Spleen (tissue), 3 donors: ENCODE measurements around the gene RERG.

Experiments used
- POLR2A ChIP-seq, 3 donors: fragments of 450-650 bp; IDR thresholded peaks; one replicate each; pipeline ENCODE4 v1.5.1; 2017; ENCODE audit warnings: antibody characterized with exemption in 3 of 3, mild to moderate bottlenecking in 1 of 3
- POLR2AphosphoS5 ChIP-seq, 3 donors: sonication (generic); formaldehyde crosslinking; IDR thresholded peaks; one replicate each; pipeline ENCODE4 v1.5.1; 2017; ENCODE audit warnings: antibody characterized with exemption in 3 of 3

GRCh38 chr12:15157269-15157671, 63.9 kb downstream of the RERG start:
- TF ChIP-seq POLR2AphosphoS5 (IDR thresholded peaks at IDR 0.05) (peak in 1 of 3 donors; percentile 27), POLR2A (IDR thresholded peaks at IDR 0.05) (no peak)
